K562 (cell line): ENCODE data around the gene CLCN1. TPM values are rescaled to one million over a fixed set of nuclear protein-coding genes. Genes with fewer than 3 reads are reported as not detected.
A peak's percentile ranks its signal among the peaks of the same experiment; 100 is the strongest.

Source experiments
- ATF6 ChIP-seq: sonication (generic); formaldehyde crosslinking; IDR thresholded peaks from 2 replicates; pipeline ENCODE4 v1.4.0; 2020; ENCODE audit warnings: mild to moderate bottlenecking, missing genetic modification reagents
- BMI1 ChIP-seq: fragments of 150-350 bp; IDR thresholded peaks from 2 replicates; pipeline ENCODE4 v1.6.1; 2014; ENCODE audit warnings: low read length
- CTCF ChIP-seq, 3 experiments: IDR thresholded peaks in 2 of 3; conservative IDR thresholded peaks in 1 of 3; 2 replicates each; pipeline ENCODE4 v1.5.1; 2011 to 2012; ENCODE audit warnings: low read length in 3 of 3, mild to moderate bottlenecking in 3 of 3, control low read depth in 2 of 3, improper control_type of control experiment in 1 of 3, inconsistent platforms in 1 of 3, low read depth in 1 of 3, mixed read lengths in 1 of 3, moderate library complexity in 1 of 3; ENCODE audit not compliant: insufficient read depth in 2 of 3
- E2F8 ChIP-seq: fragments of 450-650 bp; IDR thresholded peaks from 2 replicates; pipeline ENCODE4 v1.7.1; 2018; ENCODE audit warnings: mild to moderate bottlenecking, low read depth; ENCODE audit not compliant: partially characterized antibody
- ELF1 ChIP-seq: fragments of 200-800 bp; sonication (Bioruptor generic); IDR thresholded peaks from 2 replicates; pipeline ENCODE4 v1.6.1; 2016; ENCODE audit warnings: missing genetic modification characterization, missing compliant biosample characterization
- ID3 ChIP-seq, 2 experiments: fragments of 250-450 bp in 1 of 2; fragments of 450-650 bp in 1 of 2; sonication (Bioruptor Pico) in 1 of 2; IDR thresholded peaks; 2 replicates each; pipeline versions ENCODE4 v1.6.1 to v1.8.0; 2016 to 2021; ENCODE audit warnings: mild to moderate bottlenecking in 2 of 2, moderate library complexity in 2 of 2, missing compliant biosample characterization in 1 of 2, missing genetic modification characterization in 1 of 2
- JUND ChIP-seq, 2 experiments: IDR thresholded peaks; 2 replicates in 1 of 2; 3 replicates in 1 of 2; pipeline ENCODE4 v1.6.1; 2011; ENCODE audit warnings: borderline replicate concordance in 2 of 2, low read depth in 2 of 2, low read length in 2 of 2, improper control_type of control experiment in 1 of 2, missing biosample characterization in 1 of 2, missing genetic modification characterization in 1 of 2, missing genetic modification reagents in 1 of 2
- PHF20 ChIP-seq: fragments of 450-650 bp; IDR thresholded peaks from 2 replicates; pipeline ENCODE4 v1.6.1; 2018; ENCODE audit not compliant: partially characterized antibody
- RAD21 ChIP-seq, 2 experiments: fragments of 250-450 bp in 1 of 2; fragments of 450-650 bp in 1 of 2; sonication (Bioruptor Pico) in 1 of 2; formaldehyde crosslinking in 1 of 2; IDR thresholded peaks in 1 of 2; conservative IDR thresholded peaks in 1 of 2; 2 replicates each; pipeline versions ENCODE4 v1.4.0 to v1.8.0; 2020 to 2022; ENCODE audit warnings: mild to moderate bottlenecking in 2 of 2, moderate library complexity in 1 of 2
- RCOR1 ChIP-seq, 2 experiments: IDR thresholded peaks; 2 replicates each; pipeline ENCODE4 v1.6.1; 2012; ENCODE audit warnings: low read depth in 2 of 2, low read length in 2 of 2, borderline replicate concordance in 1 of 2, improper control_type of control experiment in 1 of 2
- THRA ChIP-seq: fragments of 450-650 bp; IDR thresholded peaks from 2 replicates; pipeline ENCODE4 v1.6.1; 2017; ENCODE audit warnings: mild to moderate bottlenecking, moderate library complexity
- TOE1 ChIP-seq, 2 experiments: fragments of 450-650 bp in 1 of 2; sonication (generic) in 1 of 2; formaldehyde crosslinking in 1 of 2; IDR thresholded peaks; 2 replicates each; pipeline versions ENCODE4 v1.7.1 to v1.8.0; 2016 to 2022; ENCODE audit warnings: borderline replicate concordance in 2 of 2, mild to moderate bottlenecking in 2 of 2, antibody characterized with exemption in 1 of 2, inconsistent platforms in 1 of 2, low read depth in 1 of 2, missing genetic modification reagents in 1 of 2, moderate library complexity in 1 of 2
- ZNF561 ChIP-seq: fragments of 450-650 bp; formaldehyde crosslinking; conservative IDR thresholded peaks from 2 replicates; pipeline ENCODE4 v1.4.0; 2020; ENCODE audit warnings: mild to moderate bottlenecking, moderate library complexity
- polyA plus RNA-seq, 8 experiments: library from polyadenylated mRNA; depleted of rRNA in 4 of 8; stranded (reverse) in 5 of 8; unstranded in 3 of 8; fragments of >200 nt; fragmentation: Nextera tagmentation in 2 of 8; fragmentation: Illumina TruSeq in 1 of 8; extraction: Ambion mirVana in 2 of 8; extraction: Trizol in 1 of 8; gene quantifications; 2 replicates each; pipeline versions ENCODE4 v1.2.1 to v1.2.3, GENCODE V29; 2011 to 2014; ENCODE audit warnings: inconsistent platforms in 1 of 8, missing spikeins in 1 of 8
- total RNA-seq, 7 experiments: library from RNA; depleted of rRNA in 6 of 7; stranded (reverse); fragments of >200 nt in 6 of 7; fragmentation: Illumina TruSeq in 2 of 7; extraction: Trizol in 2 of 7; gene quantifications; 2 replicates each; pipeline versions ENCODE4 v1.2.1 to v1.2.3, GENCODE V29; 2011 to 2021; ENCODE audit warnings: low replicate concordance in 1 of 7

Gene CLCN1
- total and polyA plus RNA-seq, 9 of the 15 experiments (the other 6 are each of a cell fraction or from before 2014, with no cell fraction given) = 0.01 to 0.11 (median 0.04) TPM; not detected in 4

- TF ChIP-seq CTCF (IDR thresholded peaks at IDR 0.05 in 2 of 3, conservative IDR thresholded peaks at IDR 0.05 in 1 of 3; ENCODE audit: insufficient read depth in 2 of 3, low read depth in 1 of 3, low read length in 3 of 3) = peak; percentile 81 to 96 (median 85)
- TF ChIP-seq BMI1 = peak; percentile 53; the same call in 1 of the 2 replicates
- TF ChIP-seq ID3 (CRISPR knock-in tag; IDR thresholded peaks at IDR 0.05) = no peak
- TF ChIP-seq ID3 (tag; IDR thresholded peaks at IDR 0.05) = peak; percentile 25; the same call in 1 of the 2 replicates
- TF ChIP-seq ELF1 (tag) = peak; percentile 49; the same call in 1 of the 2 replicates
- TF ChIP-seq ZNF561 (CRISPR knock-in tag) = no peak
- TF ChIP-seq E2F8 = peak; percentile 32
- TF ChIP-seq JUND (IDR thresholded peaks at IDR 0.05; ENCODE audit: borderline replicate concordance, low read depth, low read length) = peak; percentile 43; the same call in 1 of the 2 replicates
- TF ChIP-seq JUND (tag; IDR thresholded peaks at IDR 0.05; ENCODE audit: borderline replicate concordance, low read depth, low read length) = peak; percentile 48; the same call in 1 of the 3 replicates
- peak; percentile 44; the same call in 1 of the 2 replicates for TF ChIP-seq TOE1 (IDR thresholded peaks at IDR 0.05; ENCODE audit: borderline replicate concordance)
- no peak for TF ChIP-seq TOE1 (CRISPR knock-in tag; IDR thresholded peaks at IDR 0.05; ENCODE audit: borderline replicate concordance, low read depth)
- TF ChIP-seq PHF20 = peak; percentile 64
- no peak for TF ChIP-seq THRA
- TF ChIP-seq RCOR1 (IDR thresholded peaks at IDR 0.05; ENCODE audit: borderline replicate concordance in 1 of 2, low read depth in 2 of 2, low read length in 2 of 2) = peak in 1 of 2 experiments; percentile 84; a peak in 1 of 4 replicates
- peak in 1 of 2 experiments; percentile 53; a peak in 2 of 4 replicates for TF ChIP-seq RAD21 (CRISPR knock-in tag; conservative IDR thresholded peaks at IDR 0.05 in 1 of 2, IDR thresholded peaks at IDR 0.05 in 1 of 2)
- TF ChIP-seq ATF6 (CRISPR knock-in tag) = no peak
Measured at GRCh38 chr7:143345428-143345900, 29.6 kb downstream of the CLCN1 start (continued).
